ENCODE data around the gene TRIM28. TPM values are rescaled to one million over a fixed set of nuclear protein-coding genes. Genes with fewer than 3 reads are reported as not detected.

TRIM28 gene
- total and polyA plus RNA-seq, 9 of the 15 experiments (the other 6 are each of a cell fraction or from before 2014, with no cell fraction given) = 12.1 to 797 (median 490) TPM

DNA sequence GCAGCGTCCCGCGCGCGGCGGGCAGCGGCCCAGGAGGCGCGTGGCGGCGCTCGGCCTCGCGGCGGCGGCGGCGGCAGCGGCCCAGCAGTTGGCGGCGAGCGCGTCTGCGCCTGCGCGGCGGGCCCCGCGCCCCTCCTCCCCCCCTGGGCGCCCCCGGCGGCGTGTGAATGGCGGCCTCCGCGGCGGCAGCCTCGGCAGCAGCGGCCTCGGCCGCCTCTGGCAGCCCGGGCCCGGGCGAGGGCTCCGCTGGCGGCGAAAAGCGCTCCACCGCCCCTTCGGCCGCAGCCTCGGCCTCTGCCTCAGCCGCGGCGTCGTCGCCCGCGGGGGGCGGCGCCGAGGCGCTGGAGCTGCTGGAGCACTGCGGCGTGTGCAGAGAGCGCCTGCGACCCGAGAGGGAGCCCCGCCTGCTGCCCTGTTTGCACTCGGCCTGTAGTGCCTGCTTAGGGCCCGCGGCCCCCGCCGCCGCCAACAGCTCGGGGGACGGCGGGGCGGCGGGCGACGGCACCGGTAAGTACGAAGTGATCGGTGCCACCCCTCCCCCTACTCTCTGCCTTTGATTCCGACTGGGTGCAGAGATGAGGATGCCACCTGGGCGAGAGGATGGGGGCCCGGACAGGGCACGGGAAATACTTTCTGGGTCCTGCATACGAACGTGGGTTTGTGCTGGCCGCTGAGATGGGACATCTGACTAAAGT, 874 bp downstream of the TRIM28 start (continued):
- TF ChIP-seq, protein P1, sequence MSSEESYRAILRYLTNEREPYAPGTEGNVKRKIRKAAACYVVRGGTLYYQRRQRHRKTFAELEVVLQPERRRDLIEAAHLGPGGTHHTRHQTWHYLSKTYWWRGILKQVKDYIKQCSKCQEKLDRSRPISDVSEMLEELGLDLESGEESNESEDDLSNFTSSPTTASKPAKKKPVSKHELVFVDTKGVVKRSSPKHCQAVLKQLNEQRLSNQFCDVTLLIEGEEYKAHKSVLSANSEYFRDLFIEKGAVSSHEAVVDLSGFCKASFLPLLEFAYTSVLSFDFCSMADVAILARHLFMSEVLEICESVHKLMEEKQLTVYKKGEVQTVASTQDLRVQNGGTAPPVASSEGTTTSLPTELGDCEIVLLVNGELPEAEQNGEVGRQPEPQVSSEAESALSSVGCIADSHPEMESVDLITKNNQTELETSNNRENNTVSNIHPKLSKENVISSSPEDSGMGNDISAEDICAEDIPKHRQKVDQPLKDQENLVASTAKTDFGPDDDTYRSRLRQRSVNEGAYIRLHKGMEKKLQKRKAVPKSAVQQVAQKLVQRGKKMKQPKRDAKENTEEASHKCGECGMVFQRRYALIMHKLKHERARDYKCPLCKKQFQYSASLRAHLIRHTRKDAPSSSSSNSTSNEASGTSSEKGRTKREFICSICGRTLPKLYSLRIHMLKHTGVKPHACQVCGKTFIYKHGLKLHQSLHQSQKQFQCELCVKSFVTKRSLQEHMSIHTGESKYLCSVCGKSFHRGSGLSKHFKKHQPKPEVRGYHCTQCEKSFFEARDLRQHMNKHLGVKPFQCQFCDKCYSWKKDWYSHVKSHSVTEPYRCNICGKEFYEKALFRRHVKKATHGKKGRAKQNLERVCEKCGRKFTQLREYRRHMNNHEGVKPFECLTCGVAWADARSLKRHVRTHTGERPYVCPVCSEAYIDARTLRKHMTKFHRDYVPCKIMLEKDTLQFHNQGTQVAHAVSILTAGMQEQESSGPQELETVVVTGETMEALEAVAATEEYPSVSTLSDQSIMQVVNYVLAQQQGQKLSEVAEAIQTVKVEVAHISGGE (CRISPR knock-in tag; IDR thresholded peaks at IDR 0.05) = 0 out of 6 replicates have a peak, but pooled peaks of 1 of the 3 experiments have one; percentile 51
- TF ChIP-seq BMI1 (IDR thresholded peaks at IDR 0.05; ENCODE audit: low read length) (no peak), CCNT2 (IDR thresholded peaks at IDR 0.05; ENCODE audit: borderline replicate concordance, extremely low read depth, insufficient read length, low read depth, low read length) (peak; percentile 15), CHD1 (IDR thresholded peaks at IDR 0.05; ENCODE audit: low read length) (peak; percentile 84), KDM1A (IDR thresholded peaks at IDR 0.05) (no peak), ZNF347 (CRISPR knock-in tag; IDR thresholded peaks at IDR 0.05; ENCODE audit: low read depth) (no peak), ZBTB7A (IDR thresholded peaks at IDR 0.05; ENCODE audit: borderline replicate concordance, control insufficient read depth, low read depth, low read length) (peak; percentile 17; the same call in 1 of the 2 replicates), SUPT5H (IDR thresholded peaks at IDR 0.05) (0 out of 2 replicates have a peak, but pooled peaks have one; percentile 23), RBFOX2 (IDR thresholded peaks at IDR 0.05; ENCODE audit: low read depth, low read length) (peak; percentile 79), CXXC5 (CRISPR knock-in tag; IDR thresholded peaks at IDR 0.05) (no peak), FUS (optimal IDR thresholded peaks at IDR 0.05; ENCODE audit: low read depth, low read length) (peak; percentile 7), YY1 (IDR thresholded peaks at IDR 0.05; ENCODE audit: borderline replicate concordance in 1 of 3, control insufficient read depth in 1 of 3, extremely low read depth in 1 of 3, insufficient read depth in 3 of 3, insufficient read length in 1 of 3, insufficient replicate concordance in 2 of 3, low read depth in 1 of 3, low read length in 2 of 3) (peak; percentile 6 to 88 (median 78)), TEAD4 (IDR thresholded peaks at IDR 0.05; ENCODE audit: low read length) (no peak; the same call in 1 of the 2 replicates), TEAD4 (CRISPR knock-in tag; IDR thresholded peaks at IDR 0.05; ENCODE audit: borderline replicate concordance) (peak; percentile 44; the same call in 1 of the 2 replicates)
- TF ChIP-seq, protein P2, sequence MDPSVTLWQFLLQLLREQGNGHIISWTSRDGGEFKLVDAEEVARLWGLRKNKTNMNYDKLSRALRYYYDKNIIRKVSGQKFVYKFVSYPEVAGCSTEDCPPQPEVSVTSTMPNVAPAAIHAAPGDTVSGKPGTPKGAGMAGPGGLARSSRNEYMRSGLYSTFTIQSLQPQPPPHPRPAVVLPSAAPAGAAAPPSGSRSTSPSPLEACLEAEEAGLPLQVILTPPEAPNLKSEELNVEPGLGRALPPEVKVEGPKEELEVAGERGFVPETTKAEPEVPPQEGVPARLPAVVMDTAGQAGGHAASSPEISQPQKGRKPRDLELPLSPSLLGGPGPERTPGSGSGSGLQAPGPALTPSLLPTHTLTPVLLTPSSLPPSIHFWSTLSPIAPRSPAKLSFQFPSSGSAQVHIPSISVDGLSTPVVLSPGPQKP (CRISPR knock-in tag; IDR thresholded peaks at IDR 0.05) = no peak
- TF ChIP-seq, protein P3, sequence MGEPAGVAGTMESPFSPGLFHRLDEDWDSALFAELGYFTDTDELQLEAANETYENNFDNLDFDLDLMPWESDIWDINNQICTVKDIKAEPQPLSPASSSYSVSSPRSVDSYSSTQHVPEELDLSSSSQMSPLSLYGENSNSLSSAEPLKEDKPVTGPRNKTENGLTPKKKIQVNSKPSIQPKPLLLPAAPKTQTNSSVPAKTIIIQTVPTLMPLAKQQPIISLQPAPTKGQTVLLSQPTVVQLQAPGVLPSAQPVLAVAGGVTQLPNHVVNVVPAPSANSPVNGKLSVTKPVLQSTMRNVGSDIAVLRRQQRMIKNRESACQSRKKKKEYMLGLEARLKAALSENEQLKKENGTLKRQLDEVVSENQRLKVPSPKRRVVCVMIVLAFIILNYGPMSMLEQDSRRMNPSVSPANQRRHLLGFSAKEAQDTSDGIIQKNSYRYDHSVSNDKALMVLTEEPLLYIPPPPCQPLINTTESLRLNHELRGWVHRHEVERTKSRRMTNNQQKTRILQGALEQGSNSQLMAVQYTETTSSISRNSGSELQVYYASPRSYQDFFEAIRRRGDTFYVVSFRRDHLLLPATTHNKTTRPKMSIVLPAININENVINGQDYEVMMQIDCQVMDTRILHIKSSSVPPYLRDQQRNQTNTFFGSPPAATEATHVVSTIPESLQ (CRISPR knock-in tag; IDR thresholded peaks at IDR 0.05) = 0 out of 2 replicates have a peak, but pooled peaks have one; percentile 40
- TF ChIP-seq, protein P4, sequence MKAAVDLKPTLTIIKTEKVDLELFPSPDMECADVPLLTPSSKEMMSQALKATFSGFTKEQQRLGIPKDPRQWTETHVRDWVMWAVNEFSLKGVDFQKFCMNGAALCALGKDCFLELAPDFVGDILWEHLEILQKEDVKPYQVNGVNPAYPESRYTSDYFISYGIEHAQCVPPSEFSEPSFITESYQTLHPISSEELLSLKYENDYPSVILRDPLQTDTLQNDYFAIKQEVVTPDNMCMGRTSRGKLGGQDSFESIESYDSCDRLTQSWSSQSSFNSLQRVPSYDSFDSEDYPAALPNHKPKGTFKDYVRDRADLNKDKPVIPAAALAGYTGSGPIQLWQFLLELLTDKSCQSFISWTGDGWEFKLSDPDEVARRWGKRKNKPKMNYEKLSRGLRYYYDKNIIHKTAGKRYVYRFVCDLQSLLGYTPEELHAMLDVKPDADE (conservative IDR thresholded peaks at IDR 0.05; ENCODE audit: control insufficient read depth, low read depth, low read length) = no peak

Data from K562 (cell line).